ENCODE results near the gene SYK.

SYK gene

DNA sequence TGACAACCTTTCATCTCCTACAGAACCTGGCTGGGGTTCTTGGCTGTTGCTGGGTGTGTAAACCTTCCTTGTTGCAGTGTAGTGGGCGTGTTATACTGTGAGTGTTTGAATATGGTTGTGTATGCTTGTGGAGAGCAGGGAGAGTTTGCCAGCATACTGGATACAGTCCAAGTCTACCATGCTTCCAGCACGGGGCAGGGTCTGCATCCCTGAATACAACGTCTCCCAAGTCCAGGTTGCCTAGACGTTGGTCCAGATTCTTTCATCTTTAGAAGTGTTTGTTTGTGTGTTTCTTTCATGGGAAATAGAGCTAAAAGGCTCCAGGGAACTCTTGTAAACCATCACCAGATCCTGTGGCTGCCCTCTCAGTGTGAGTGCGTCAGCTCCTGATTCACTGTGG is 46.4 kb downstream of the SYK start:
- ChIA-PET CTCF (no interaction called here), POLR2A (ENCODE audit: low non-redundant PET) (no interaction called here)
- H3K27ac ChIP-seq: no peak overlapping the region
- TF ChIP-seq, protein P1, sequence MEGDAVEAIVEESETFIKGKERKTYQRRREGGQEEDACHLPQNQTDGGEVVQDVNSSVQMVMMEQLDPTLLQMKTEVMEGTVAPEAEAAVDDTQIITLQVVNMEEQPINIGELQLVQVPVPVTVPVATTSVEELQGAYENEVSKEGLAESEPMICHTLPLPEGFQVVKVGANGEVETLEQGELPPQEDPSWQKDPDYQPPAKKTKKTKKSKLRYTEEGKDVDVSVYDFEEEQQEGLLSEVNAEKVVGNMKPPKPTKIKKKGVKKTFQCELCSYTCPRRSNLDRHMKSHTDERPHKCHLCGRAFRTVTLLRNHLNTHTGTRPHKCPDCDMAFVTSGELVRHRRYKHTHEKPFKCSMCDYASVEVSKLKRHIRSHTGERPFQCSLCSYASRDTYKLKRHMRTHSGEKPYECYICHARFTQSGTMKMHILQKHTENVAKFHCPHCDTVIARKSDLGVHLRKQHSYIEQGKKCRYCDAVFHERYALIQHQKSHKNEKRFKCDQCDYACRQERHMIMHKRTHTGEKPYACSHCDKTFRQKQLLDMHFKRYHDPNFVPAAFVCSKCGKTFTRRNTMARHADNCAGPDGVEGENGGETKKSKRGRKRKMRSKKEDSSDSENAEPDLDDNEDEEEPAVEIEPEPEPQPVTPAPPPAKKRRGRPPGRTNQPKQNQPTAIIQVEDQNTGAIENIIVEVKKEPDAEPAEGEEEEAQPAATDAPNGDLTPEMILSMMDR (conservative IDR thresholded peaks at IDR 0.05; ENCODE audit: low read depth): no peak
- DNase-seq (ENCODE audit: low spot score): no peak

DNA sequence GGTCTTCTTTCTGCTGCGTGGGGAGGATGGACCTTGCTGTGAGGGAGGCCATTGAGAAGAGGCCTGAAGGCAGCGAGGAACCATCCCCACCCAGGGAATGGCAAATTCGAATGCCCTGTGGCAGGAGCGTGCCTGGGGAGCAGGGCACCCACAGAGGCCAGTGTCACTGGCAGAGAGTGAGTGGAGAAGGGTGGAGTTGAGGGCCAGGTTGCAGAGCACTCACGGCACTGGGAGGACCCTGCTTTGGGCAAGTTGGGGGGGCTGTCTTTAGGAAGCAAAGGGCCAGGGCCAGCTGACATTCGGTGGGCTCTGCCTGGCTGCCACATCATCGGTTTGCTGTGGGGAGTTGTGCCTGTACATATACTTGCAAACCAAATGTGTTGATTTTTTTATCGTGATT is 47.2 kb downstream of the SYK start:
- TF ChIP-seq, protein P1 (conservative IDR thresholded peaks at IDR 0.05; ENCODE audit: low read depth): no peak
- CTCF ChIA-PET: interaction anchor here (0.5 to 0.9 kb wide), 2 partner anchors 12 to 709 kb away, joined by 4 read pairs; no protein-coding TSS in a partner anchor
- no peak overlapping the region for H3K27ac ChIP-seq
- POLR2A ChIA-PET (ENCODE audit: low non-redundant PET): no interaction called here
- DNase-seq (ENCODE audit: low spot score): no peak

DNA sequence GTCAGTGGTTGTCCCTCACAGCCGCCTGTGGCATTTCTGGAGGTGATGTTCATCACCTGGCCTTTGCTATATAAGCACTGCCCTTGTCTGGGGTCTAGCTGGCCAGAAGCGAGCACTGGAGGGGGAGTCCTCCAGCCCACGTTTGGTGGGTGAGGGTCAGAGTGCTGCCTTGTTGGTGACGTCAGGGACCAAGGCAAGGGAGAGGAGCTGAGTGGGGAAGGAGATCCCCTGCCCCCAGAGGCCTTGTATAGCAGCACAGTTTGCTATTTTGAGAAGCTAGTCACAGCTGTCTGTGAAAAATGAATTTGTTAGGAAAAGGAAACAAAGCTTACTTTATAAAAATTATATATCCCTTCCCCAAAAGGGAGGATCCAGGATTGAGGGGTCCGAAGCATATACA is 49.8 kb downstream of the SYK start:
- CTCF ChIA-PET: no interaction called here
- POLR2A ChIA-PET (ENCODE audit: low non-redundant PET): no interaction called here
- TF ChIP-seq, protein P1 (conservative IDR thresholded peaks at IDR 0.05; ENCODE audit: low read depth): no peak
- no peak for DNase-seq (ENCODE audit: low spot score)
- H3K27ac ChIP-seq: no peak overlapping the region

DNA sequence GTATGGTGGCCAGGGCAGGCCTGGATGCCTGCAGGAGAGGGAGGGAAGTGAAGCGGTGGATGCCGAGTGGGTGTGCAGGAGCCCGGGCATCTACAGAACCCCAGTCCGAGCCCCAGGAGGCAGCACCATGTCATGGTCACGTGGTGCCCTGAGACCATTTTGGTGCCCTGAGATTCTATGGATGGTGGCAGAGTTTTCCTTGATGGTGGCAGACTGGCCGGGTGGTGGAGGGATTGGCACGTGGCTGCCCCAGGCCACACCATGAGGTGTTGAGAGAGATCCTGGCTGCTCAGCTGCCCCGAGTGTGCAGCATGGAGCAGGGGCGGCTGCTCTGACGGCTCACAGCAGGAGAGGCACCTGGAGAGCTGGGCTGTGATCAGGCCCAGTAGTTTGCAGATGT is 52.3 kb downstream of the SYK start:
- CTCF ChIA-PET: no interaction called here
- no peak for DNase-seq (ENCODE audit: low spot score)
- TF ChIP-seq, protein P1 (conservative IDR thresholded peaks at IDR 0.05; ENCODE audit: low read depth): no peak
- H3K27ac ChIP-seq: no peak overlapping the region
- POLR2A ChIA-PET (ENCODE audit: low non-redundant PET): no interaction called here

DNA sequence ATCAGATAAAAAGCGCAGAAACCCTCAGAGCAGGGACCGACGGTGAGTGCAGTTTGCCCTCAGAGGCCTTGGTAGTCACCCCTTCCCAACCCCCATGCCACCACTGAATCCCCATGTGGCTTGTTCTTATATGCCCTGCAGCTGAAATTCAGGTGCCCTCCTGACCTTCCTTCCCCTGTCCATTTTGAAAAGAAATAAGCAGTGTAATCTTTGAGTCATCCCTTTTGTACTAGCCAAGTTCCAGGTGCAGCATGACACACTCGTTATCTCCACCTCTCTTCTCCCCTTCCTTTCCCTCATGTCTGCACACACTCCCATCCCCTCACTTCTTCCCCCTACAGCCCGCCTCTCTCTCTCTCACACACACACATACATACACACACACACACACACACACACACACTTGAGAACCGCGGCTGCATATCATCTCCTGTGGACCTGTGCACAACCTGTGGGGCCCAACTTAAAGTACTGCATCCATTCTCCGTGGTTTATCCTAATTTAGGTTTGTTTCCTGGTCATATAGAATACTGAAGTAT is 53.1 kb downstream of the SYK start:
- H3K27ac ChIP-seq: no peak overlapping the region
- peak; percentile 70 for DNase-seq (ENCODE audit: low spot score)
- TF ChIP-seq, protein P1 (conservative IDR thresholded peaks at IDR 0.05; ENCODE audit: low read depth): no peak
- CTCF ChIA-PET: interaction anchor here (0.5 to 0.6 kb wide), 3 partner anchors 15 to 879 kb away, joined by 3 to 7 read pairs (median 3); no protein-coding TSS in a partner anchor
- POLR2A ChIA-PET (ENCODE audit: low non-redundant PET): no interaction called here

DNA sequence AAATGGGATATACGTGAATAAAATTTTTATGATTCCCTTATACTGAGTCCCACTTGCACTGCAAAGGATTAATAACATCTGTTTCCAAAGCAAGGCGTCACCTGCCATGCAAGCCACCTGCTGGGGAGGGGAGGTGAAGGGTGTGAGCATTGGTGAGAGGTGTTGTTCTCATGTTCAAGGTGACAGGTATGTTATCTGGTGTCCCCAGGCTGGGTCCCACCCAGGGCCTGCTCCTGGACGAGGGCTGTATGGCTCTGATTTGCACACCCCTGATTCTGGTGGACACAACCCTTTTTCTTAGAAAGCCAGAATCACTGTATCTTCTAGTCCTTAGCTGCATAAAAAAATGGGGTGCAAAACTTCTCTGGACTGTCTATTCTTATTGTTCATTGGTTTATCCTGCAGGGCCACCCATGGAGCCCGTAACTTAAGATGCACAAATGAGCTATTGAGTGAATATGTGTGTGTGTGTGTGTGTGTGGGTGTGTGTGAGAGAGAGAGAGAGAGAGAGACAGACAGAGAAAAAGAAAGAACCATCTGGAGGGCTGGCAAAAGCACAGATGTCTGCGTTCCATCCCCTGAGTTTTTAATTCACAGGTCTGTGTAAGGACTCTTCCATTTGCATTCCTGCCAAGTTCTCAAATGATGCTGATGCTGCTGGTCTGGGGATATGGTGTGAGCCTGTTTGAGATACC is 53.7 kb downstream of the SYK start:
- H3K27ac ChIP-seq: no peak overlapping the region
- DNase-seq (ENCODE audit: low spot score): no peak
- TF ChIP-seq, protein P1 (conservative IDR thresholded peaks at IDR 0.05; ENCODE audit: low read depth): no peak
- CTCF ChIA-PET: interaction anchor here (0.6 kb wide), 1 partner anchor 878 kb away, joined by 7 read pairs; no protein-coding TSS in a partner anchor
- POLR2A ChIA-PET (ENCODE audit: low non-redundant PET): no interaction called here

All from RWPE1 (cell line).